NCI-H510A (cell line): ENCODE results near the gene LDLRAD4.

ENCODE experiments used
- DNase-seq: peaks from one replicate; lab custom pipeline; 2025; lab: John Stamatoyannopoulos, UW

The LDLRAD4 gene

GRCh38 chr18:13265911-13266217 lies 47.3 kb downstream of the LDLRAD4 start:
- no peak for DNase-seq

GRCh38 chr18:13266218-13267100 lies 47.9 kb downstream of the LDLRAD4 start:
- DNase-seq, result no peak

- no peak for DNase-seq
These were observed 48.9 kb downstream of the LDLRAD4 start for GRCh38 chr18:13267431-13267873.

GRCh38 chr18:13268158-13269012 lies 49.8 kb downstream of the LDLRAD4 start:
- no peak for DNase-seq

- DNase-seq, result no peak
These were observed 50.4 kb downstream of the LDLRAD4 start for GRCh38 chr18:13269013-13269280.

GRCh38 chr18:13269521-13270011 lies 51.0 kb downstream of the LDLRAD4 start:
- no peak for DNase-seq

- DNase-seq, result no peak
These were observed 51.8 kb downstream of the LDLRAD4 start for GRCh38 chr18:13270279-13270855.

- DNase-seq, result no peak
These were observed 52.8 kb downstream of the LDLRAD4 start for GRCh38 chr18:13271302-13271911.

GRCh38 chr18:13272416-13272815 lies 53.9 kb downstream of the LDLRAD4 start:
- DNase-seq, result no peak

GRCh38 chr18:13273800-13274199 lies 55.2 kb downstream of the LDLRAD4 start:
- DNase-seq, result no peak

GRCh38 chr18:13275075-13275474 lies 56.5 kb downstream of the LDLRAD4 start:
- no peak for DNase-seq

GRCh38 chr18:13276530-13277520 lies 58.3 kb downstream of the LDLRAD4 start:
- no peak for DNase-seq

GRCh38 chr18:13278062-13278630 lies 59.6 kb downstream of the LDLRAD4 start:
- no peak for DNase-seq

- DNase-seq, result no peak
These were observed 60.9 kb downstream of the LDLRAD4 start for GRCh38 chr18:13279181-13280069.

- no peak for DNase-seq
These were observed 61.7 kb downstream of the LDLRAD4 start for GRCh38 chr18:13280070-13280795.

- no peak for DNase-seq
These were observed 62.8 kb downstream of the LDLRAD4 start for GRCh38 chr18:13281406-13281805.

GRCh38 chr18:13283746-13284145 lies 65.2 kb downstream of the LDLRAD4 start:
- no peak for DNase-seq

- no peak for DNase-seq
These were observed 65.9 kb downstream of the LDLRAD4 start for GRCh38 chr18:13284330-13285027.
